Ureter (tissue), 1 donor: ENCODE data around the gene CD9. TPM values are rescaled to one million over a fixed set of nuclear protein-coding genes. Genes with fewer than 3 reads are reported as not detected.
A peak's percentile ranks its signal among the peaks of the same experiment; 100 is the strongest.
"Not testable (repeated sequence)": the region's sequence is repeated elsewhere in the genome, so short reads cannot be mapped to it uniquely, and the experiment has no call there.

ENCODE experiments used
- DNase-seq: peaks from one replicate; pipeline ENCODE4 v3.0.0-alpha.2; 2020; ENCODE audit warnings: low spot score
- total RNA-seq: library from RNA; stranded (reverse); gene quantifications from one replicate; pipeline ENCODE4 v1.2.4, GENCODE V29; 2023
- donor health status: DM: yes; HTN: yes; CAD: no.

Gene CD9
- total RNA-seq, 1 donor from 2014 or later, result 427 TPM

- no peak for DNase-seq
Measured at GRCh38 chr12:6199531-6200255, 507 bp upstream of the CD9 start.

- DNase-seq, result peak; percentile 71
Measured at GRCh38 chr12:6201213-6201608, 1.0 kb downstream of the CD9 start.

- no peak for DNase-seq
Measured at GRCh38 chr12:6201826-6202225, 1.6 kb downstream of the CD9 start.

GRCh38 chr12:6202304-6202703 is 2.1 kb downstream of the CD9 start:
- DNase-seq, result no peak

GRCh38 chr12:6202846-6203245 is 2.6 kb downstream of the CD9 start:
- no peak for DNase-seq

GRCh38 chr12:6203601-6204000 is 3.4 kb downstream of the CD9 start:
- no peak for DNase-seq

GRCh38 chr12:6204533-6205143 is 4.4 kb downstream of the CD9 start:
- no peak for DNase-seq

- DNase-seq, result peak; percentile 75
Measured at GRCh38 chr12:6205144-6205539, 4.9 kb downstream of the CD9 start.

GRCh38 chr12:6205761-6206160 is 5.6 kb downstream of the CD9 start:
- no peak for DNase-seq

GRCh38 chr12:6206327-6206726 is 6.1 kb downstream of the CD9 start:
- DNase-seq, result no peak

GRCh38 chr12:6207259-6207925 is 7.2 kb downstream of the CD9 start:
- no peak for DNase-seq

GRCh38 chr12:6208130-6208529 is 7.9 kb downstream of the CD9 start:
- DNase-seq, result no peak

- not testable (repeated sequence) for DNase-seq
Measured at GRCh38 chr12:6209428-6209827, 9.2 kb downstream of the CD9 start.

GRCh38 chr12:6211421-6211869 is 11.2 kb downstream of the CD9 start:
- no peak for DNase-seq

GRCh38 chr12:6212086-6212485 is 11.9 kb downstream of the CD9 start:
- no peak for DNase-seq

GRCh38 chr12:6213969-6214368 is 13.8 kb downstream of the CD9 start:
- no peak for DNase-seq

GRCh38 chr12:6214633-6215032 is 14.4 kb downstream of the CD9 start:
- peak; percentile 74 for DNase-seq

- no peak for DNase-seq
Measured at GRCh38 chr12:6215120-6215807, 15.1 kb downstream of the CD9 start.

GRCh38 chr12:6215932-6216494 is 15.8 kb downstream of the CD9 start:
- DNase-seq, result peak; percentile 93

- no peak for DNase-seq
Measured at GRCh38 chr12:6216581-6216980, 16.4 kb downstream of the CD9 start.

GRCh38 chr12:6218347-6218925 is 18.2 kb downstream of the CD9 start:
- no peak for DNase-seq

GRCh38 chr12:6219980-6220379 is 19.8 kb downstream of the CD9 start:
- DNase-seq, result no peak
